Heart left ventricle (tissue), 13 donors: Measurements from ENCODE around the gene OGDHL.

Experiments used
- CTCF ChIP-seq, 12 donors: fragments of 200-600 bp; sonication (generic) in 4 of 12; IDR thresholded peaks; one replicate each; pipeline versions ENCODE4 v1.5.0 to v1.8.0; 2018 to 2022; ENCODE audit warnings: antibody characterized with exemption in 12 of 12, mild to moderate bottlenecking in 5 of 12
- POLR2A ChIP-seq, 2 donors: fragments of 450-650 bp; IDR thresholded peaks; one replicate each; pipeline ENCODE4 v1.6.1; 2017; ENCODE audit warnings: antibody characterized with exemption in 2 of 2, mild to moderate bottlenecking in 2 of 2, moderate library complexity in 2 of 2
- donor health status: ischemic (EF 13 %, LVEDD 7.1; RV severe dilation, severe dysfunction).
- donor health status: DM: no; HTN: yes; CAD: no.
- donor health status: DM: no; HTN: no; CAD: no.
- donor health status: ischemic (EF 25% LVEDD 6.9; RV normal size, moderate dysfunction).
- donor health status: ischemic (EF 25% LVEDD 5.7; RV mildly dilated, moderate dysfunction).
- donor health status: ischemic (EF 35%, LVEDD 5.7; RV mildly dilated, moderate dysfunction).
- donor health status: nonischemic (EF 11% LVEDD 7.7; RV severe dilation, severe dysfunction).
- donor health status: DM: yes; HTN: yes; CAD: no.
- donor health status: PGD.
- donor health status: ischemic (EF 29% LVEDD 5.4; RV normal size, mild dysfunction).
- donor health status: nonischemic (EF 23%, LVEDD 6.1; RV moderate dilation, normal function).

GRCh38 chr10:49758249-49758930 is 3.7 kb downstream of the OGDHL start:
- TF ChIP-seq CTCF (IDR thresholded peaks at IDR 0.05) (no peak), POLR2A (IDR thresholded peaks at IDR 0.05) (no peak)
